Measurements from ENCODE around the gene LSAMP.

DNA sequence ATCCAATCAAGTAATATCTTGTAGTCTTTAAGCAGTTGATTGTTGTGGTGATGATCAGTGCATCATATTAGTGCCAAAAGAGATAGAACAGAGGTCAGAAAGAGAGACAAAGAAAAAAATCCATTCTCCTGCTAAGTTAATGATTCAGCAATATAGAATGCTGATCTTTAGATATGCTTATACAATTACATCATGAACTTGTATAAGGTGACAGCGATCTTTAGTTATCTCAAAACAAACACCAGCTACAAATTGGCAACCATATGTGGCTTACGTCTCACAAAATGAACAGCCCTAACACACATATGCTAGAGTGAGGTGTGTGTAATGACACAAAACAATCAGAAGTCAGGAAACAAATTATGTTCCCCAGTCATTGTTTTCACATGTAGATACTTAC is 12.5 kb downstream of the LSAMP start:
- TF ChIP-seq, protein P1, sequence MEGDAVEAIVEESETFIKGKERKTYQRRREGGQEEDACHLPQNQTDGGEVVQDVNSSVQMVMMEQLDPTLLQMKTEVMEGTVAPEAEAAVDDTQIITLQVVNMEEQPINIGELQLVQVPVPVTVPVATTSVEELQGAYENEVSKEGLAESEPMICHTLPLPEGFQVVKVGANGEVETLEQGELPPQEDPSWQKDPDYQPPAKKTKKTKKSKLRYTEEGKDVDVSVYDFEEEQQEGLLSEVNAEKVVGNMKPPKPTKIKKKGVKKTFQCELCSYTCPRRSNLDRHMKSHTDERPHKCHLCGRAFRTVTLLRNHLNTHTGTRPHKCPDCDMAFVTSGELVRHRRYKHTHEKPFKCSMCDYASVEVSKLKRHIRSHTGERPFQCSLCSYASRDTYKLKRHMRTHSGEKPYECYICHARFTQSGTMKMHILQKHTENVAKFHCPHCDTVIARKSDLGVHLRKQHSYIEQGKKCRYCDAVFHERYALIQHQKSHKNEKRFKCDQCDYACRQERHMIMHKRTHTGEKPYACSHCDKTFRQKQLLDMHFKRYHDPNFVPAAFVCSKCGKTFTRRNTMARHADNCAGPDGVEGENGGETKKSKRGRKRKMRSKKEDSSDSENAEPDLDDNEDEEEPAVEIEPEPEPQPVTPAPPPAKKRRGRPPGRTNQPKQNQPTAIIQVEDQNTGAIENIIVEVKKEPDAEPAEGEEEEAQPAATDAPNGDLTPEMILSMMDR (conservative IDR thresholded peaks at IDR 0.05; ENCODE audit: low read depth, low read length), result no peak
- TF ChIP-seq RFX5 (IDR thresholded peaks at IDR 0.05; ENCODE audit: low read depth, low read length), result no peak
- TF ChIP-seq BHLHE40 (IDR thresholded peaks at IDR 0.05; ENCODE audit: low read depth, low read length), result no peak
- TF ChIP-seq POLR2A (IDR thresholded peaks at IDR 0.05; ENCODE audit: low read depth, low read length), result no peak
- TF ChIP-seq MAFK (IDR thresholded peaks at IDR 0.05; ENCODE audit: low read depth, low read length), result no peak
- no peak for TF ChIP-seq MXI1 (IDR thresholded peaks at IDR 0.05; ENCODE audit: borderline replicate concordance, low read depth, low read length)
- TF ChIP-seq MAZ (IDR thresholded peaks at IDR 0.05; ENCODE audit: borderline replicate concordance, low read depth, low read length), result no peak
- no peak for TF ChIP-seq CHD1 (IDR thresholded peaks at IDR 0.05; ENCODE audit: low read depth, low read length)
- TF ChIP-seq CEBPB (IDR thresholded peaks at IDR 0.05; ENCODE audit: low read depth, low read length), result no peak
- no peak for TF ChIP-seq SMC3 (IDR thresholded peaks at IDR 0.05; ENCODE audit: low read depth, low read length)
- TF ChIP-seq, protein P2, sequence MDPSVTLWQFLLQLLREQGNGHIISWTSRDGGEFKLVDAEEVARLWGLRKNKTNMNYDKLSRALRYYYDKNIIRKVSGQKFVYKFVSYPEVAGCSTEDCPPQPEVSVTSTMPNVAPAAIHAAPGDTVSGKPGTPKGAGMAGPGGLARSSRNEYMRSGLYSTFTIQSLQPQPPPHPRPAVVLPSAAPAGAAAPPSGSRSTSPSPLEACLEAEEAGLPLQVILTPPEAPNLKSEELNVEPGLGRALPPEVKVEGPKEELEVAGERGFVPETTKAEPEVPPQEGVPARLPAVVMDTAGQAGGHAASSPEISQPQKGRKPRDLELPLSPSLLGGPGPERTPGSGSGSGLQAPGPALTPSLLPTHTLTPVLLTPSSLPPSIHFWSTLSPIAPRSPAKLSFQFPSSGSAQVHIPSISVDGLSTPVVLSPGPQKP (IDR thresholded peaks at IDR 0.05; ENCODE audit: borderline replicate concordance, low read depth, low read length), result no peak
